K562 (cell line): ENCODE data around the gene DIS3L. TPM values are rescaled to one million over a fixed set of nuclear protein-coding genes. Genes with fewer than 3 reads are reported as not detected.

Experiments
- ADNP ChIP-seq: fragments of 200-800 bp; sonication (Bioruptor generic); IDR thresholded peaks from 2 replicates; pipeline ENCODE4 v1.6.1; 2016; ENCODE audit warnings: missing genetic modification characterization, missing compliant biosample characterization
- BRF1 ChIP-seq: IDR thresholded peaks from 3 replicates; pipeline ENCODE4 v1.6.1; 2011; ENCODE audit warnings: borderline replicate concordance, mild to moderate bottlenecking; ENCODE audit not compliant: insufficient read length; ENCODE audit errors: extremely low read depth
- DPF2 ChIP-seq: fragments of 450-650 bp; IDR thresholded peaks from 2 replicates; pipeline ENCODE4 v1.6.1; 2016
- HLTF ChIP-seq: fragments of 450-650 bp; IDR thresholded peaks from 2 replicates; pipeline ENCODE4 v1.6.1; 2016
- KDM4B ChIP-seq, 2 experiments: fragments of 450-650 bp in 1 of 2; sonication (generic) in 1 of 2; IDR thresholded peaks; 2 replicates each; pipeline ENCODE4 v1.6.1; 2016 to 2017; ENCODE audit warnings: borderline replicate concordance in 2 of 2, antibody characterized with exemption in 1 of 2, low read depth in 1 of 2, mild to moderate bottlenecking in 1 of 2
- MECOM ChIP-seq: fragments of 250-450 bp; sonication (Bioruptor Pico); IDR thresholded peaks from 2 replicates; pipeline ENCODE4 v1.8.0; 2022; ENCODE audit warnings: inconsistent platforms
- MTA2 ChIP-seq: fragments of 450-650 bp; IDR thresholded peaks from 2 replicates; pipeline ENCODE4 v1.6.1; 2016; ENCODE audit warnings: low read depth
- NBN ChIP-seq: fragments of 450-650 bp; IDR thresholded peaks from 2 replicates; pipeline ENCODE4 v1.6.1; 2016; ENCODE audit warnings: low read depth, mild to moderate bottlenecking
- NONO ChIP-seq, 2 experiments: fragments of 200-400 bp in 1 of 2; fragments of 450-650 bp in 1 of 2; formaldehyde crosslinking in 1 of 2; IDR thresholded peaks; 2 replicates each; pipeline ENCODE4 v1.6.1; 2017; ENCODE audit warnings: low read depth in 2 of 2, mild to moderate bottlenecking in 2 of 2, moderate library complexity in 2 of 2, low read length in 1 of 2
- RBM22 ChIP-seq: fragments of 200-400 bp; formaldehyde crosslinking; IDR thresholded peaks from 2 replicates; pipeline ENCODE4 v1.6.1; 2018; ENCODE audit warnings: low read length, low read depth; ENCODE audit not compliant: poor library complexity, severe bottlenecking
- RNF2 ChIP-seq: sonication (generic); IDR thresholded peaks from 2 replicates; pipeline ENCODE4 v1.6.1; 2016
- SIN3A ChIP-seq, 2 experiments: fragments of 150-350 bp in 1 of 2; IDR thresholded peaks; 2 replicates each; pipeline ENCODE4 v1.6.1; 2011 to 2016; ENCODE audit warnings: borderline replicate concordance in 2 of 2, low read depth in 2 of 2, low read length in 2 of 2, mild to moderate bottlenecking in 2 of 2, moderate library complexity in 2 of 2; ENCODE audit not compliant: control insufficient read depth in 1 of 2
- SMAD4 ChIP-seq: fragments of 250-450 bp; sonication (Bioruptor Pico); conservative IDR thresholded peaks from 2 replicates; pipeline ENCODE4 v1.8.0; 2021; ENCODE audit warnings: inconsistent platforms, mild to moderate bottlenecking, moderate library complexity
- SPI1 ChIP-seq: IDR thresholded peaks from 2 replicates; pipeline ENCODE4 v1.6.1; 2011; ENCODE audit warnings: low read depth, low read length, control low read depth, borderline replicate concordance
- TEAD1 ChIP-seq, 2 experiments: fragments of 450-650 bp in 1 of 2; sonication (generic) in 1 of 2; formaldehyde crosslinking; IDR thresholded peaks; 2 replicates each; pipeline versions ENCODE4 v1.4.0 to v1.8.0; 2020 to 2022; ENCODE audit warnings: mild to moderate bottlenecking in 2 of 2, missing genetic modification reagents in 1 of 2
- ZBED1 ChIP-seq: IDR thresholded peaks from 2 replicates; pipeline ENCODE4 v1.6.1; 2014
- ZC3H8 ChIP-seq: fragments of 450-650 bp; IDR thresholded peaks from 2 replicates; pipeline ENCODE4 v1.6.1; 2017
- ZFX ChIP-seq: sonication (generic); formaldehyde crosslinking; IDR thresholded peaks from 2 replicates; pipeline ENCODE4 v1.8.0; 2022; ENCODE audit warnings: mild to moderate bottlenecking, missing genetic modification reagents, moderate library complexity
- ZNF778 ChIP-seq: fragments of 450-650 bp; formaldehyde crosslinking; IDR thresholded peaks from 2 replicates; pipeline ENCODE4 v1.4.0; 2020; ENCODE audit warnings: mild to moderate bottlenecking, moderate library complexity
- polyA plus RNA-seq, 8 experiments: library from polyadenylated mRNA; depleted of rRNA in 4 of 8; stranded (reverse) in 5 of 8; unstranded in 3 of 8; fragments of >200 nt; fragmentation: Nextera tagmentation in 2 of 8; fragmentation: Illumina TruSeq in 1 of 8; extraction: Ambion mirVana in 2 of 8; extraction: Trizol in 1 of 8; gene quantifications; 2 replicates each; pipeline versions ENCODE4 v1.2.1 to v1.2.3, GENCODE V29; 2011 to 2014; ENCODE audit warnings: inconsistent platforms in 1 of 8, missing spikeins in 1 of 8
- total RNA-seq, 7 experiments: library from RNA; depleted of rRNA in 6 of 7; stranded (reverse); fragments of >200 nt in 6 of 7; fragmentation: Illumina TruSeq in 2 of 7; extraction: Trizol in 2 of 7; gene quantifications; 2 replicates each; pipeline versions ENCODE4 v1.2.1 to v1.2.3, GENCODE V29; 2011 to 2021; ENCODE audit warnings: low replicate concordance in 1 of 7
- TF ChIP-seq, protein P1 (sequence below): sonication (generic); formaldehyde crosslinking; IDR thresholded peaks from 2 replicates; pipeline ENCODE4 v1.8.0; 2023; ENCODE audit warnings: missing genetic modification reagents, mild to moderate bottlenecking, borderline replicate concordance

The DIS3L gene
- total and polyA plus RNA-seq, 9 of the 15 experiments (the other 6 are each of a cell fraction or from before 2014, with no cell fraction given) = 5.9 to 34.6 (median 16.9) TPM

- no peak for TF ChIP-seq NONO (IDR thresholded peaks at IDR 0.05; ENCODE audit: low read depth in 2 of 2, low read length in 1 of 2)
- peak; percentile 58 for TF ChIP-seq DPF2
- TF ChIP-seq ZBED1 = no peak
- no peak; the same call in 1 of the 2 replicates for TF ChIP-seq SMAD4
- TF ChIP-seq HLTF = peak; percentile 28; the same call in 1 of the 2 replicates
- TF ChIP-seq BRF1 = no peak
- TF ChIP-seq RBM22 = no peak
- peak; percentile 88 for TF ChIP-seq ZC3H8
- no peak for TF ChIP-seq MTA2
- peak; percentile 60 for TF ChIP-seq ZFX (CRISPR knock-in tag)
- TF ChIP-seq, protein P1, sequence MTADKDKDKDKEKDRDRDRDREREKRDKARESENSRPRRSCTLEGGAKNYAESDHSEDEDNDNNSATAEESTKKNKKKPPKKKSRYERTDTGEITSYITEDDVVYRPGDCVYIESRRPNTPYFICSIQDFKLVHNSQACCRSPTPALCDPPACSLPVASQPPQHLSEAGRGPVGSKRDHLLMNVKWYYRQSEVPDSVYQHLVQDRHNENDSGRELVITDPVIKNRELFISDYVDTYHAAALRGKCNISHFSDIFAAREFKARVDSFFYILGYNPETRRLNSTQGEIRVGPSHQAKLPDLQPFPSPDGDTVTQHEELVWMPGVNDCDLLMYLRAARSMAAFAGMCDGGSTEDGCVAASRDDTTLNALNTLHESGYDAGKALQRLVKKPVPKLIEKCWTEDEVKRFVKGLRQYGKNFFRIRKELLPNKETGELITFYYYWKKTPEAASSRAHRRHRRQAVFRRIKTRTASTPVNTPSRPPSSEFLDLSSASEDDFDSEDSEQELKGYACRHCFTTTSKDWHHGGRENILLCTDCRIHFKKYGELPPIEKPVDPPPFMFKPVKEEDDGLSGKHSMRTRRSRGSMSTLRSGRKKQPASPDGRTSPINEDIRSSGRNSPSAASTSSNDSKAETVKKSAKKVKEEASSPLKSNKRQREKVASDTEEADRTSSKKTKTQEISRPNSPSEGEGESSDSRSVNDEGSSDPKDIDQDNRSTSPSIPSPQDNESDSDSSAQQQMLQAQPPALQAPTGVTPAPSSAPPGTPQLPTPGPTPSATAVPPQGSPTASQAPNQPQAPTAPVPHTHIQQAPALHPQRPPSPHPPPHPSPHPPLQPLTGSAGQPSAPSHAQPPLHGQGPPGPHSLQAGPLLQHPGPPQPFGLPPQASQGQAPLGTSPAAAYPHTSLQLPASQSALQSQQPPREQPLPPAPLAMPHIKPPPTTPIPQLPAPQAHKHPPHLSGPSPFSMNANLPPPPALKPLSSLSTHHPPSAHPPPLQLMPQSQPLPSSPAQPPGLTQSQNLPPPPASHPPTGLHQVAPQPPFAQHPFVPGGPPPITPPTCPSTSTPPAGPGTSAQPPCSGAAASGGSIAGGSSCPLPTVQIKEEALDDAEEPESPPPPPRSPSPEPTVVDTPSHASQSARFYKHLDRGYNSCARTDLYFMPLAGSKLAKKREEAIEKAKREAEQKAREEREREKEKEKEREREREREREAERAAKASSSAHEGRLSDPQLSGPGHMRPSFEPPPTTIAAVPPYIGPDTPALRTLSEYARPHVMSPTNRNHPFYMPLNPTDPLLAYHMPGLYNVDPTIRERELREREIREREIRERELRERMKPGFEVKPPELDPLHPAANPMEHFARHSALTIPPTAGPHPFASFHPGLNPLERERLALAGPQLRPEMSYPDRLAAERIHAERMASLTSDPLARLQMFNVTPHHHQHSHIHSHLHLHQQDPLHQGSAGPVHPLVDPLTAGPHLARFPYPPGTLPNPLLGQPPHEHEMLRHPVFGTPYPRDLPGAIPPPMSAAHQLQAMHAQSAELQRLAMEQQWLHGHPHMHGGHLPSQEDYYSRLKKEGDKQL (CRISPR knock-in tag) = no peak
- TF ChIP-seq MECOM (CRISPR knock-in tag) = no peak
- TF ChIP-seq ADNP (tag) = no peak
- no peak for TF ChIP-seq TEAD1 (CRISPR knock-in tag; IDR thresholded peaks at IDR 0.05)
- TF ChIP-seq KDM4B (IDR thresholded peaks at IDR 0.05; ENCODE audit: borderline replicate concordance in 2 of 2, low read depth in 1 of 2) = no peak
- TF ChIP-seq NBN = peak; percentile 15; the same call in 1 of the 2 replicates
- no peak for TF ChIP-seq ZNF778 (CRISPR knock-in tag)
- peak; percentile 63 to 84; a peak in 3 of 4 replicates for TF ChIP-seq SIN3A (IDR thresholded peaks at IDR 0.05; ENCODE audit: borderline replicate concordance in 2 of 2, control insufficient read depth in 1 of 2, low read depth in 2 of 2, low read length in 2 of 2)
- no peak for TF ChIP-seq RNF2
- no peak for TF ChIP-seq SPI1
Measured at GRCh38 chr15:66356359-66357236, 63.2 kb downstream of the DIS3L start, which contains the start of gene TIPIN (continued).
